ENCODE measurements around the gene GAB3.
"Not testable (repeated sequence)": the region's sequence is repeated elsewhere in the genome, so short reads cannot be mapped to it uniquely, and the experiment has no call there.

The GAB3 gene

GRCh38 chrX:154660541-154660940 is 90.3 kb downstream of the GAB3 start:
- in situ Hi-C loops (cut with HindIII; ENCODE audit: low sequenced_read_pairs): no loop called here

- in situ Hi-C loops (cut with HindIII; ENCODE audit: low sequenced_read_pairs): no loop called here
Measured at GRCh38 chrX:154658957-154659356, 91.9 kb downstream of the GAB3 start.

- in situ Hi-C loops (cut with HindIII; ENCODE audit: low sequenced_read_pairs): no loop called here
Measured at GRCh38 chrX:154658187-154658586, 92.7 kb downstream of the GAB3 start.

GRCh38 chrX:154657226-154657805 is 93.6 kb downstream of the GAB3 start:
- in situ Hi-C loops (cut with HindIII; ENCODE audit: low sequenced_read_pairs): no loop called here

- in situ Hi-C loops (cut with HindIII; ENCODE audit: low sequenced_read_pairs): no loop called here
Measured at GRCh38 chrX:154655786-154656185, 95.1 kb downstream of the GAB3 start.

GRCh38 chrX:154655346-154655745 is 95.5 kb downstream of the GAB3 start:
- in situ Hi-C loops (cut with HindIII; ENCODE audit: low sequenced_read_pairs): no loop called here

GRCh38 chrX:154654925-154655324 is 96.0 kb downstream of the GAB3 start:
- in situ Hi-C loops (cut with HindIII; ENCODE audit: low sequenced_read_pairs): no loop called here

- in situ Hi-C loops (cut with HindIII; ENCODE audit: low sequenced_read_pairs): no loop called here
Measured at GRCh38 chrX:154654372-154654771, 96.5 kb downstream of the GAB3 start.

- in situ Hi-C loops (cut with HindIII; ENCODE audit: low sequenced_read_pairs): not testable (repeated sequence)
Measured at GRCh38 chrX:154653413-154653812, 97.5 kb downstream of the GAB3 start, which contains the start of gene CTAG2. CTAG2 (minus strand) TSS chrX:154653579; CDS start chrX:154653515, 64 bp downstream.

GRCh38 chrX:154653048-154653401 is 97.9 kb downstream of the GAB3 start:
- in situ Hi-C loops (cut with HindIII; ENCODE audit: low sequenced_read_pairs): no loop called here

GRCh38 chrX:154652311-154653047 is 98.4 kb downstream of the GAB3 start:
- in situ Hi-C loops (cut with HindIII; ENCODE audit: low sequenced_read_pairs): no loop called here

GRCh38 chrX:154650221-154650510 is 100.7 kb downstream of the GAB3 start:
- in situ Hi-C loops (cut with HindIII; ENCODE audit: low sequenced_read_pairs): no loop called here

- in situ Hi-C loops (cut with HindIII; ENCODE audit: low sequenced_read_pairs): no loop called here
Measured at GRCh38 chrX:154649503-154650220, 101.2 kb downstream of the GAB3 start.

- in situ Hi-C loops (cut with HindIII; ENCODE audit: low sequenced_read_pairs): no loop called here
Measured at GRCh38 chrX:154648931-154649330, 101.9 kb downstream of the GAB3 start.

GRCh38 chrX:154645745-154646378 is 105.0 kb downstream of the GAB3 start:
- in situ Hi-C loops (cut with HindIII; ENCODE audit: low sequenced_read_pairs): not testable (repeated sequence)

- in situ Hi-C loops (cut with HindIII; ENCODE audit: low sequenced_read_pairs): not testable (repeated sequence)
Measured at GRCh38 chrX:154643708-154644107, 107.2 kb downstream of the GAB3 start.

- in situ Hi-C loops (cut with HindIII; ENCODE audit: low sequenced_read_pairs): not testable (repeated sequence)
Measured at GRCh38 chrX:154641740-154642139, 109.1 kb downstream of the GAB3 start.

GRCh38 chrX:154633661-154634060 is 117.2 kb downstream of the GAB3 start:
- in situ Hi-C loops (cut with HindIII; ENCODE audit: low sequenced_read_pairs): not testable (repeated sequence)

GRCh38 chrX:154630949-154631348 is 119.9 kb downstream of the GAB3 start:
- in situ Hi-C loops (cut with HindIII; ENCODE audit: low sequenced_read_pairs): not testable (repeated sequence)

- in situ Hi-C loops (cut with HindIII; ENCODE audit: low sequenced_read_pairs): not testable (repeated sequence)
Measured at GRCh38 chrX:154628960-154629359, 121.9 kb downstream of the GAB3 start.
